GM10847 (cell line): Measurements from ENCODE around the gene EXD3.

ENCODE experiments used
- POLR2A ChIP-seq: IDR thresholded peaks from 2 replicates; pipeline ENCODE4 v1.6.1; 2011; ENCODE audit not compliant: insufficient read length; ENCODE audit errors: extremely low read depth

Gene EXD3

GRCh38 chr9:137387114-137387890 lies 35.7 kb downstream of the EXD3 start:
- no peak for TF ChIP-seq POLR2A

GRCh38 chr9:137385061-137385655 lies 37.8 kb downstream of the EXD3 start:
- no peak for TF ChIP-seq POLR2A

- TF ChIP-seq POLR2A = no peak
Measured at GRCh38 chr9:137383784-137384756, 38.9 kb downstream of the EXD3 start.

GRCh38 chr9:137383081-137383783 lies 39.7 kb downstream of the EXD3 start:
- TF ChIP-seq POLR2A = no peak

- no peak for TF ChIP-seq POLR2A
Measured at GRCh38 chr9:137382444-137383080, 40.4 kb downstream of the EXD3 start.

GRCh38 chr9:137381501-137382443 lies 41.2 kb downstream of the EXD3 start:
- TF ChIP-seq POLR2A = no peak

GRCh38 chr9:137380606-137381005 lies 42.4 kb downstream of the EXD3 start:
- TF ChIP-seq POLR2A = no peak

- TF ChIP-seq POLR2A = no peak
Measured at GRCh38 chr9:137380171-137380570, 42.8 kb downstream of the EXD3 start.

- no peak for TF ChIP-seq POLR2A
Measured at GRCh38 chr9:137379761-137380161, 43.2 kb downstream of the EXD3 start.

- no peak for TF ChIP-seq POLR2A
Measured at GRCh38 chr9:137376386-137376785, 46.6 kb downstream of the EXD3 start.

GRCh38 chr9:137375321-137376058 lies 47.5 kb downstream of the EXD3 start:
- no peak for TF ChIP-seq POLR2A

- no peak for TF ChIP-seq POLR2A
Measured at GRCh38 chr9:137374131-137374845, 48.7 kb downstream of the EXD3 start.
